Neural cell (in vitro differentiated cells): ENCODE measurements around the gene GLUD2. TPM values are rescaled to one million over a fixed set of nuclear protein-coding genes. Genes with fewer than 3 reads are reported as not detected.

Experiments
- H2AFZ ChIP-seq: fragments of 200-600, 300-800 bp; sonication (generic), shearing (Covaris generic); 2 replicates; pipeline ENCODE4 v1.6.0; 2014; ENCODE audit warnings: low read depth, mild to moderate bottlenecking, antibody characterized with exemption, low read length, moderate library complexity
- H3F3A ChIP-seq: fragments of 200-600 bp; shearing (Covaris generic); 2 replicates; pipeline ENCODE4 v1.6.1; 2016; ENCODE audit warnings: mild to moderate bottlenecking, moderate library complexity, mixed read lengths, antibody characterized with exemption, low read length; ENCODE audit not compliant: insufficient read depth, poor library complexity, severe bottlenecking
- H3K27ac ChIP-seq: fragments of 200-600, 300-800 bp; sonication (generic), shearing (Covaris generic); 2 replicates; pipeline ENCODE4 v1.5.1; 2014; ENCODE audit warnings: mild to moderate bottlenecking, low read length, moderate library complexity
- H3K27me3 ChIP-seq: fragments of 300-800, 200-600 bp; sonication (generic), shearing (Covaris generic); 2 replicates; pipeline ENCODE4 v1.6.0; 2014; ENCODE audit warnings: mild to moderate bottlenecking, low read depth, low read length, moderate library complexity; ENCODE audit not compliant: insufficient read depth
- H3K36me3 ChIP-seq: fragments of 300-800, 200-600 bp; sonication (generic), shearing (Covaris generic); 2 replicates; pipeline ENCODE4 v1.5.1; 2014; ENCODE audit warnings: mild to moderate bottlenecking, antibody characterized with exemption, low read length, moderate library complexity; ENCODE audit not compliant: insufficient read depth
- H3K4me2 ChIP-seq: fragments of 300-800, 200-600 bp; sonication (generic), shearing (Covaris generic); 2 replicates; pipeline ENCODE4 v1.6.0; 2014; ENCODE audit warnings: mild to moderate bottlenecking, low read length
- H3K4me3 ChIP-seq: fragments of 300-800, 200-600 bp; sonication (generic), shearing (Covaris generic); 2 replicates; pipeline ENCODE4 v1.5.1; 2014; ENCODE audit warnings: mild to moderate bottlenecking, low read length, moderate library complexity
- H3K79me2 ChIP-seq: fragments of 200-600 bp; shearing (Covaris generic); replicated peaks from 2 replicates; pipeline ENCODE4 v1.6.0; 2014; ENCODE audit warnings: mild to moderate bottlenecking, low read length, moderate library complexity; ENCODE audit not compliant: insufficient read depth
- H3K9ac ChIP-seq: fragments of 300-800, 200-600 bp; sonication (generic), shearing (Covaris generic); 2 replicates; pipeline ENCODE4 v1.6.1; 2016; ENCODE audit warnings: mild to moderate bottlenecking, low read length, mixed read lengths
- H3K9me2 ChIP-seq: fragments of 200-600 bp; shearing (Covaris generic); 2 replicates; pipeline ENCODE4 v1.6.1; 2016; ENCODE audit warnings: mild to moderate bottlenecking, low read length, mixed read lengths; ENCODE audit not compliant: insufficient read depth
- H3K9me3 ChIP-seq: fragments of 200-600, 300-800 bp; sonication (generic), shearing (Covaris generic); 2 replicates; pipeline ENCODE4 v1.6.1; 2016; ENCODE audit warnings: mild to moderate bottlenecking, mixed run types, low read length, moderate library complexity, mixed read lengths
- H4K20me1 ChIP-seq: fragments of 200-600 bp; shearing (Covaris generic); 2 replicates; pipeline ENCODE4 v1.6.1; 2016; ENCODE audit warnings: mild to moderate bottlenecking, mixed run types; ENCODE audit not compliant: insufficient read depth
- CTCF ChIP-seq: fragments of 450-650 bp; IDR thresholded peaks from 2 replicates; pipeline ENCODE4 v1.5.1; 2014; ENCODE audit warnings: antibody characterized with exemption, mild to moderate bottlenecking, moderate library complexity; ENCODE audit not compliant: poor library complexity, severe bottlenecking
- EP300 ChIP-seq: fragments of 450-650 bp; conservative IDR thresholded peaks from 2 replicates; pipeline ENCODE4 v1.6.1; 2014; ENCODE audit warnings: antibody characterized with exemption, mild to moderate bottlenecking, moderate library complexity; ENCODE audit not compliant: poor library complexity, severe bottlenecking
- EZH2 ChIP-seq: fragments of 200-600, 300-800 bp; shearing (Covaris generic), sonication (generic); IDR thresholded peaks from 2 replicates; pipeline ENCODE4 v1.6.1; 2014; ENCODE audit warnings: antibody characterized with exemption, low read length, borderline replicate concordance, mild to moderate bottlenecking; ENCODE audit not compliant: insufficient read depth, poor library complexity, severe bottlenecking
- MXI1 ChIP-seq: fragments of 450-650 bp; conservative IDR thresholded peaks from 2 replicates; pipeline ENCODE4 v1.6.1; 2014; ENCODE audit warnings: antibody characterized with exemption, mild to moderate bottlenecking; ENCODE audit not compliant: poor library complexity, severe bottlenecking
- POLR2AphosphoS5 ChIP-seq: IDR thresholded peaks from 2 replicates; pipeline ENCODE4 v1.6.1; 2012
- RAD21 ChIP-seq: fragments of 450-650 bp; conservative IDR thresholded peaks from 2 replicates; pipeline ENCODE4 v1.6.1; 2014; ENCODE audit warnings: antibody characterized with exemption, mild to moderate bottlenecking, moderate library complexity
- SMC3 ChIP-seq: fragments of 450-650 bp; conservative IDR thresholded peaks from 2 replicates; pipeline ENCODE4 v1.6.1; 2014; ENCODE audit warnings: antibody characterized with exemption, mild to moderate bottlenecking, moderate library complexity; ENCODE audit not compliant: poor library complexity
- TAF1 ChIP-seq: IDR thresholded peaks from 2 replicates; pipeline ENCODE4 v1.6.1; 2012; ENCODE audit warnings: low read depth
- polyA plus RNA-seq: library from polyadenylated mRNA; depleted of rRNA; stranded (reverse); fragments of >200 nt; gene quantifications from 2 replicates; pipeline ENCODE4 v1.2.3, GENCODE V29; 2014
- TF ChIP-seq, protein P1 (sequence below): IDR thresholded peaks from 2 replicates; pipeline ENCODE4 v1.6.1; 2012; ENCODE audit warnings: borderline replicate concordance

The GLUD2 gene
- polyA plus RNA-seq, 1 donor from 2014 or later: 0.35 TPM

DNA sequence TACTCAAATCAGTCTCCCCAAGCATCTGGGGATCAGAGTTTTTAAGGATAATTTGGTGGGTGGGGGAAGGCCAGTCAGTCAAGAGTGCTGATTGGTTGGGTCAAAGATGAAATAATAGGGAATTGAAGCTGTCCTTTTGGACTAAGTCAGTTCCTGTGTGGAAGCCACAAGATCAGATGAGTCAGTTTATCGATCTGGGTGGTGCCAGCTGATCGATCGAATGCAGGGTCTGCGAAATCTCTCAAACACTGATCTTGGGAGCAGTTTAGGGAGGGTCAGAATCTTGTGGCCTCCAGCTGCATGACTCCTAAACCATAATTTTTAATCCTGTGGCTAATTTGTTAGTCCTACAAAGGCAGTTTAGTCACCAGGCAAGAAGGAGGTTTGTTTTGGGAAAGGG lies 17.3 kb upstream of the GLUD2 start:
- Histone ChIP-seq H3K9ac (no peak overlapping the region), H3K79me2 (no peaks in the 10 kb centered on the region), H3F3A (no peaks in the 10 kb centered on the region), H3K4me2 (no peak overlapping the region), H3K27me3 (no peaks in the 10 kb centered on the region), H3K9me3 (no peaks in the 10 kb centered on the region), H2AFZ (no peak overlapping the region), H3K9me2 (no peaks in the 10 kb centered on the region), H3K4me3 (no peak overlapping the region), H4K20me1 (no peaks in the 10 kb centered on the region), H3K27ac (no peak overlapping the region), H3K36me3 (no peaks in the 10 kb centered on the region)
- TF ChIP-seq RAD21: no peak

DNA sequence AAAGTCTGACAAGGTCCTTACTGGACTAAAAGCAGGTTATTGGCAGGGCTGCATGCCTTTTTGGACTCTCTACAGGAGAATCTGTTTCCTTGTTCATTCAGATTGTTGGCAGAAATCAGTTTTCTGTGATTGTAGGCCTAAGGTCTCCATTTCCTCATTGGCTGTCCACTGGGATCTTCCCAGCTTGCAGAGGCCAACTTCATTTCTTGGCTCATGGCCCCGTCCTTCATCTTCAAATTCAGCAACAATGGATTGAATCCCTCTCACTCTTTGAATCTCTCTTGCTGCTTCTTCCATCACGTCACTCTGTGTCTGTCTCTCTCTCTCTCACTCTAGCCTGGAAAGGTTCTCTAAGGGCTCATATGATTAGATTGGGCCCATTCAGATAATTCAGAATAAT lies 14.9 kb upstream of the GLUD2 start:
- H3K27me3 ChIP-seq: no peaks in the 10 kb centered on the region
- H2AFZ ChIP-seq: no peak overlapping the region
- no peaks in the 10 kb centered on the region for H3K79me2 ChIP-seq
- no peaks in the 10 kb centered on the region for H3K9me2 ChIP-seq
- no peak overlapping the region for H3K9ac ChIP-seq
- H3K4me3 ChIP-seq: no peak overlapping the region
- H3F3A ChIP-seq: no peaks in the 10 kb centered on the region
- no peak for TF ChIP-seq TAF1
- no peaks in the 10 kb centered on the region for H3K36me3 ChIP-seq
- H3K27ac ChIP-seq: no peak overlapping the region
- no peaks in the 10 kb centered on the region for H4K20me1 ChIP-seq
- H3K9me3 ChIP-seq: no peaks in the 10 kb centered on the region
- H3K4me2 ChIP-seq: no peak overlapping the region

DNA sequence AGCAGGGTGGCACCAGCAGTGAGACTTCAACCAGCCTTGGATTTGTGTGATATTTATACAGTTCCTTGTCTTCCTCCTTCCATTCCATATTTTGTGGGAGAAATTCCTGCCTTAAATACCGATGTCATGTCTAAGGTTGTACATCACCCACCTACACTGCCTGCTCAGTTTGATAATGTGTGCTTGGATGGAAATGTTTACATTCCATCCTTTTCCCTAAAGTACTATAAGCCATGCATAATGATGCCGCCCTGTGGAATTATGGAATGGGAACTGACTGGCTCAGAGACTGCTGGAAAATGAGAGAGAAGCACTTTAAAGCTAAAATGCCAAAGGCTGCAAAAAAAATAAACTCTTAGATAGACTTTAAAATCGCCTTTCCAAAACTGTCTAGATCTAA lies 11.3 kb upstream of the GLUD2 start:
- TF ChIP-seq, protein P1, sequence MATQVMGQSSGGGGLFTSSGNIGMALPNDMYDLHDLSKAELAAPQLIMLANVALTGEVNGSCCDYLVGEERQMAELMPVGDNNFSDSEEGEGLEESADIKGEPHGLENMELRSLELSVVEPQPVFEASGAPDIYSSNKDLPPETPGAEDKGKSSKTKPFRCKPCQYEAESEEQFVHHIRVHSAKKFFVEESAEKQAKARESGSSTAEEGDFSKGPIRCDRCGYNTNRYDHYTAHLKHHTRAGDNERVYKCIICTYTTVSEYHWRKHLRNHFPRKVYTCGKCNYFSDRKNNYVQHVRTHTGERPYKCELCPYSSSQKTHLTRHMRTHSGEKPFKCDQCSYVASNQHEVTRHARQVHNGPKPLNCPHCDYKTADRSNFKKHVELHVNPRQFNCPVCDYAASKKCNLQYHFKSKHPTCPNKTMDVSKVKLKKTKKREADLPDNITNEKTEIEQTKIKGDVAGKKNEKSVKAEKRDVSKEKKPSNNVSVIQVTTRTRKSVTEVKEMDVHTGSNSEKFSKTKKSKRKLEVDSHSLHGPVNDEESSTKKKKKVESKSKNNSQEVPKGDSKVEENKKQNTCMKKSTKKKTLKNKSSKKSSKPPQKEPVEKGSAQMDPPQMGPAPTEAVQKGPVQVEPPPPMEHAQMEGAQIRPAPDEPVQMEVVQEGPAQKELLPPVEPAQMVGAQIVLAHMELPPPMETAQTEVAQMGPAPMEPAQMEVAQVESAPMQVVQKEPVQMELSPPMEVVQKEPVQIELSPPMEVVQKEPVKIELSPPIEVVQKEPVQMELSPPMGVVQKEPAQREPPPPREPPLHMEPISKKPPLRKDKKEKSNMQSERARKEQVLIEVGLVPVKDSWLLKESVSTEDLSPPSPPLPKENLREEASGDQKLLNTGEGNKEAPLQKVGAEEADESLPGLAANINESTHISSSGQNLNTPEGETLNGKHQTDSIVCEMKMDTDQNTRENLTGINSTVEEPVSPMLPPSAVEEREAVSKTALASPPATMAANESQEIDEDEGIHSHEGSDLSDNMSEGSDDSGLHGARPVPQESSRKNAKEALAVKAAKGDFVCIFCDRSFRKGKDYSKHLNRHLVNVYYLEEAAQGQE: no peak
- TF ChIP-seq SMC3 (no peak), EP300 (no peak), RAD21 (no peak), EZH2 (no peak), POLR2AphosphoS5 (no peak), MXI1 (no peak), TAF1 (no peak), CTCF (no peak)
- no peaks in the 10 kb centered on the region for H3K36me3 ChIP-seq
- H3K4me3 ChIP-seq: no peak overlapping the region
- no peaks in the 10 kb centered on the region for H3K9me3 ChIP-seq
- no peak overlapping the region for H3K4me2 ChIP-seq
- no peaks in the 10 kb centered on the region for H3F3A ChIP-seq
- H3K9me2 ChIP-seq: no peaks in the 10 kb centered on the region
- H4K20me1 ChIP-seq: no peaks in the 10 kb centered on the region
- no peaks in the 10 kb centered on the region for H3K27me3 ChIP-seq
- H2AFZ ChIP-seq: no peak overlapping the region
- H3K9ac ChIP-seq: no peak overlapping the region
- H3K79me2 ChIP-seq: no peaks in the 10 kb centered on the region
- no peak overlapping the region for H3K27ac ChIP-seq
